HepG2 (cell line): ENCODE measurements around the gene SOX8. TPM values are rescaled to one million over a fixed set of nuclear protein-coding genes. Genes with fewer than 3 reads are reported as not detected.

Experiments
- ATAC-seq: fragments of 200-7000 bp; cut with Tn5 transposase; 3 replicates; pipeline ENCODE4 v1.9.1; 2020; ENCODE audit warnings: mild to moderate bottlenecking, moderate library complexity
- BruUV-seq: library from RNA; stranded (reverse); fragments of 400-500 nt; replicated peaks from 2 replicates; lab custom pipeline; 2021; lab: Mats Ljungman, UMichigan
- CTCF ChIA-PET: fragments of 300-600 bp; formaldehyde crosslinking; extraction: SDS; loops from one replicate; lab custom pipeline; 2021; ENCODE audit warnings: low total read pairs, inconsistent platforms, low intra/inter-chr PET ratio; lab: Yijun Ruan, JAX
- POLR2A ChIA-PET: fragments of 350-600 bp; sonication (Branson Sonifier 250); formaldehyde crosslinking; loops from one replicate; lab custom pipeline; 2020; ENCODE audit warnings: antibody characterized with exemption, inconsistent platforms; lab: Yijun Ruan, JAX
- DNase-seq: peaks from one replicate; pipeline ENCODE4 v3.0.0-alpha.2; 2015; ENCODE audit warnings: low spot score
- FAIRE-seq: peaks from 3 replicates; lab custom pipeline; 2011; peaks lifted over from hg19 to GRCh38; lab: Jason Lieb, UNC
- H2AFZ ChIP-seq: one replicate; pipeline ENCODE4 v1.6.1; 2011; ENCODE audit warnings: low read length, inconsistent platforms
- H3K27ac ChIP-seq: fragments of 300-600 bp; 3 replicates; pipeline ENCODE4 v1.8.0; 2011; ENCODE audit warnings: mixed run types, mild to moderate bottlenecking, mixed read lengths, low read length, inconsistent platforms; ENCODE audit not compliant: insufficient read depth; ENCODE audit errors: extremely low read length
- H3K27me3 ChIP-seq, 2 experiments: fragments of 200-600 bp in 1 of 2; 2 replicates in 1 of 2; 3 replicates in 1 of 2; pipeline versions ENCODE4 v1.6.0 to v1.8.0; 2011; ENCODE audit warnings: low read length in 2 of 2, mild to moderate bottlenecking in 2 of 2, moderate library complexity in 2 of 2, inconsistent platforms in 1 of 2; ENCODE audit not compliant: insufficient read depth in 2 of 2, control insufficient read depth in 1 of 2
- H3K36me3 ChIP-seq, 2 experiments: fragments of 200-600 bp in 1 of 2; replicated peaks in 1 of 2; 2 replicates in 1 of 2; 3 replicates in 1 of 2; pipeline versions ENCODE4 v1.5.1 to v1.8.0; 2011; ENCODE audit warnings: low read length in 2 of 2, inconsistent platforms in 1 of 2; ENCODE audit not compliant: insufficient read depth in 2 of 2, control insufficient read depth in 1 of 2
- H3K4me1 ChIP-seq: 2 replicates; pipeline ENCODE4 v1.5.1; 2012; ENCODE audit warnings: low read length, inconsistent platforms; ENCODE audit not compliant: insufficient read depth
- H3K4me2 ChIP-seq: 2 replicates; pipeline ENCODE4 v1.6.0; 2011; ENCODE audit warnings: low read depth, low read length, inconsistent platforms
- H3K4me3 ChIP-seq, 3 experiments: fragments of 200-600 bp in 1 of 3; sonication (generic), shearing (Covaris generic) in 1 of 3; replicated peaks in 1 of 3; 2 replicates each; pipeline ENCODE4 v1.5.1; 2011 to 2016; ENCODE audit warnings: low read length in 3 of 3, inconsistent platforms in 2 of 3, low read depth in 2 of 3, mild to moderate bottlenecking in 2 of 3, control low read depth in 1 of 3, mixed read lengths in 1 of 3; ENCODE audit not compliant: insufficient read depth in 1 of 3
- H3K79me2 ChIP-seq: one replicate; pipeline ENCODE4 v1.6.1; 2011; ENCODE audit warnings: low read length, inconsistent platforms; ENCODE audit not compliant: insufficient read depth
- H3K9ac ChIP-seq: 2 replicates; pipeline ENCODE4 v1.6.0; 2011; ENCODE audit warnings: mild to moderate bottlenecking, low read depth, low read length, inconsistent platforms; ENCODE audit not compliant: insufficient read depth
- H3K9me3 ChIP-seq: 2 replicates; pipeline ENCODE4 v1.5.1; 2012; ENCODE audit warnings: mild to moderate bottlenecking, low read length
- H4K20me1 ChIP-seq: 2 replicates; pipeline ENCODE4 v1.6.0; 2011; ENCODE audit warnings: inconsistent platforms, mild to moderate bottlenecking, low read length, moderate library complexity; ENCODE audit not compliant: insufficient read depth
- CC2D1A ChIP-seq: sonication (generic); formaldehyde crosslinking; IDR thresholded peaks from 2 replicates; pipeline ENCODE4 v1.8.1; 2023; ENCODE audit warnings: mild to moderate bottlenecking, missing genetic modification reagents
- DNMT1 ChIP-seq: sonication (generic); formaldehyde crosslinking; IDR thresholded peaks from 2 replicates; pipeline ENCODE4 v1.5.1; 2020; ENCODE audit warnings: mild to moderate bottlenecking, missing genetic modification reagents
- ELF3 ChIP-seq: IDR thresholded peaks from 2 replicates; pipeline ENCODE4 v1.6.1; 2016; ENCODE audit warnings: missing genetic modification reagents, missing compliant biosample characterization
- ERF ChIP-seq: IDR thresholded peaks from 2 replicates; pipeline ENCODE4 v1.6.1; 2018; ENCODE audit warnings: missing biosample characterization, missing genetic modification reagents
- HDAC6 ChIP-seq: fragments of 200-600 bp; sonication (generic); IDR thresholded peaks from 2 replicates; pipeline ENCODE4 v1.7.0; 2017; ENCODE audit warnings: mild to moderate bottlenecking, antibody characterized with exemption, low read length, low read depth
- HNF4G ChIP-seq, 2 experiments: sonication (generic) in 1 of 2; formaldehyde crosslinking in 1 of 2; IDR thresholded peaks; 2 replicates each; pipeline versions ENCODE4 v1.4.0 to v1.6.1; 2011 to 2020; ENCODE audit warnings: borderline replicate concordance in 2 of 2, low read depth in 2 of 2, mild to moderate bottlenecking in 2 of 2, low read length in 1 of 2, missing genetic modification reagents in 1 of 2, moderate library complexity in 1 of 2
- HNRNPL ChIP-seq: fragments of 200-400 bp; formaldehyde crosslinking; IDR thresholded peaks from 2 replicates; pipeline ENCODE4 v1.6.1; 2017; ENCODE audit warnings: mild to moderate bottlenecking, low read depth, low read length
- RAD21 ChIP-seq: fragments of 450-650 bp; formaldehyde crosslinking; IDR thresholded peaks from 2 replicates; pipeline ENCODE4 v1.5.0; 2020; ENCODE audit warnings: mild to moderate bottlenecking
- TEAD2 ChIP-seq: sonication (generic); formaldehyde crosslinking; IDR thresholded peaks from 2 replicates; pipeline ENCODE4 v1.9.0; 2021; ENCODE audit warnings: missing genetic modification reagents
- ZBTB8A ChIP-seq: sonication (generic); formaldehyde crosslinking; IDR thresholded peaks from 2 replicates; pipeline ENCODE4 v1.4.0; 2020; ENCODE audit warnings: mild to moderate bottlenecking, low read depth, missing genetic modification reagents, borderline replicate concordance
- ZNF343 ChIP-seq: sonication (generic); formaldehyde crosslinking; IDR thresholded peaks from 2 replicates; pipeline ENCODE4 v1.4.0; 2020; ENCODE audit warnings: mild to moderate bottlenecking, missing genetic modification reagents
- ZNF530 ChIP-seq: sonication (generic); formaldehyde crosslinking; IDR thresholded peaks from 2 replicates; pipeline ENCODE4 v1.5.0; 2020; ENCODE audit warnings: low read depth, mild to moderate bottlenecking, missing genetic modification reagents
- ZNF768 ChIP-seq: sonication (generic); formaldehyde crosslinking; IDR thresholded peaks from 2 replicates; pipeline ENCODE4 v1.4.0; 2020; ENCODE audit warnings: missing genetic modification reagents
- WGBS: methylation state at CpG from one replicate; pipeline ENCODE4 v1.1.6; 2017; ENCODE audit warnings: low lambda C conversion rate; 5-methylcytosine and 5-hydroxymethylcytosine counted together
- in situ Hi-C: cut with HindIII; loops from 2 replicates; pipeline ENCODE4 v1.10.0; 2017; ENCODE audit warnings: low pct_unique_long_range_greater_than_20kb; ENCODE audit not compliant: extremely low pct_ligation_motif_present
- intact Hi-C: fragments of 100-400 bp; cut with micrococcal nuclease; formaldehyde crosslinking; loops from one replicate; pipeline ENCODE4 v1.10.0; 2022; ENCODE audit not compliant: unreplicated experiment
- polyA plus RNA-seq, 8 experiments: library from polyadenylated mRNA; depleted of rRNA in 3 of 8; stranded (reverse) in 7 of 8; unstranded in 1 of 8; fragments of >200 nt; fragmentation: Illumina TruSeq in 4 of 8; extraction: Trizol in 4 of 8; gene quantifications; 2 replicates each; pipeline versions ENCODE4 v1.2.1 to v1.2.3, GENCODE V29; 2011 to 2016; ENCODE audit warnings: low read depth in 4 of 8, missing spikeins in 1 of 8, mixed read lengths in 1 of 8; ENCODE audit not compliant: insufficient read depth in 1 of 8
- total RNA-seq, 5 experiments: library from RNA; depleted of rRNA; stranded (reverse); fragments of >200 nt; fragmentation: Illumina TruSeq; extraction: Trizol; gene quantifications; 2 replicates each; pipeline ENCODE4 v1.2.3, GENCODE V29; 2016; ENCODE audit warnings: low read depth in 1 of 5
- TF ChIP-seq, protein P1 (sequence below): sonication (generic); formaldehyde crosslinking; IDR thresholded peaks from 2 replicates; pipeline ENCODE4 v1.4.0; 2020; ENCODE audit warnings: missing genetic modification reagents; ENCODE audit errors: not compliant biosample characterization
- TF ChIP-seq, protein P2 (sequence below): sonication (generic); formaldehyde crosslinking; IDR thresholded peaks from 2 replicates; pipeline ENCODE4 v1.5.0; 2020; ENCODE audit warnings: missing genetic modification reagents
- TF ChIP-seq, protein P3 (sequence below): sonication (generic); formaldehyde crosslinking; IDR thresholded peaks from 2 replicates; pipeline ENCODE4 v1.8.1; 2023; ENCODE audit warnings: mild to moderate bottlenecking, inconsistent platforms, moderate library complexity, missing genetic modification reagents, borderline replicate concordance

Gene SOX8
- total and polyA plus RNA-seq, 2 of the 13 experiments (the other 11 are each of a cell fraction or from before 2014, with no cell fraction given), result 0.20 to 0.28 TPM

DNA sequence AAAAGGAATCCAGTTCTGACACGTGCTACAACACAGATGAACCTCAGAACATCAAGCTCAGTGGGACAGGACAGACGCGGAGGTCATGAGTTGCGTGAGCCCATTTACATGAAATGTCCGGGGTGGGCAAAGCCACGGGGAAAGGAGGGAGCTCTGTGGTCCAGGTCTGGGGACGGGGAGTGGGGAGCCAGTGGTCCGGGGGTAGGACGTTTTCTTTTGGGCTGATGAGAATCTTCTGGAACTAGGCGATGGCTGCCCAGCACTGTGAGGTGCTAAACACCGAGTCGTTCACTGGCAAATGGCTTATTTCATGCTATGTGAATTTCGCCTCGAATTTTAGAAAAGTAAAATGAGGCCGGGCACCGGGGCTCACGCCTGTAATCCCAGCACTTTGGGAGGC is 8.2 kb upstream of the SOX8 start:
- no peak for FAIRE-seq
- H2AFZ ChIP-seq, result no peak overlapping the region
- WGBS, result 79% methylated on average over 17 of the region's 17 CpGs
- POLR2A ChIA-PET, result interaction anchor here (0.9 kb wide), 1 partner anchor 66 kb away, joined by 3 read pairs; no protein-coding TSS in a partner anchor
- H3K36me3 ChIP-seq, result no peaks in the 10 kb centered on the region
- no peak overlapping the region for H3K4me2 ChIP-seq
- H3K9me3 ChIP-seq, result no peaks in the 10 kb centered on the region
- in situ Hi-C loops (no loop called here), intact Hi-C loops (loop anchor here (5.0 kb wide), 1 partner anchor 86 kb away; no protein-coding TSS in a partner anchor)
- peaks cover 12 to 48% of the 10 kb centered on the region in 2 experiments for H3K27me3 ChIP-seq
- no peak overlapping the region for H3K4me3 ChIP-seq
- peaks cover 79% of the 10 kb centered on the region for H3K4me1 ChIP-seq
- CTCF ChIA-PET, result no interaction called here
- no peak for ATAC-seq
- H3K9ac ChIP-seq, result no peak overlapping the region
- H3K79me2 ChIP-seq, result no peaks in the 10 kb centered on the region
- H3K27ac ChIP-seq, result no peak overlapping the region
- BruUV-seq, result no TSS peak
- DNase-seq, result no peak
- H4K20me1 ChIP-seq, result no peaks in the 10 kb centered on the region; the same call in 1 of the 2 replicates
- TF ChIP-seq ZNF530 (CRISPR knock-in tag), result no peak
- TF ChIP-seq TEAD2 (CRISPR knock-in tag), result no peak
- TF ChIP-seq HNF4G (IDR thresholded peaks at IDR 0.05; ENCODE audit: borderline replicate concordance, low read depth, low read length), result no peak
- TF ChIP-seq HNF4G (CRISPR knock-in tag; IDR thresholded peaks at IDR 0.05; ENCODE audit: borderline replicate concordance, low read depth), result no peak
- no peak for TF ChIP-seq ELF3
- TF ChIP-seq CC2D1A (CRISPR knock-in tag), result no peak
- TF ChIP-seq ZBTB8A (CRISPR knock-in tag), result no peak
- no peak for TF ChIP-seq DNMT1 (CRISPR knock-in tag)

DNA sequence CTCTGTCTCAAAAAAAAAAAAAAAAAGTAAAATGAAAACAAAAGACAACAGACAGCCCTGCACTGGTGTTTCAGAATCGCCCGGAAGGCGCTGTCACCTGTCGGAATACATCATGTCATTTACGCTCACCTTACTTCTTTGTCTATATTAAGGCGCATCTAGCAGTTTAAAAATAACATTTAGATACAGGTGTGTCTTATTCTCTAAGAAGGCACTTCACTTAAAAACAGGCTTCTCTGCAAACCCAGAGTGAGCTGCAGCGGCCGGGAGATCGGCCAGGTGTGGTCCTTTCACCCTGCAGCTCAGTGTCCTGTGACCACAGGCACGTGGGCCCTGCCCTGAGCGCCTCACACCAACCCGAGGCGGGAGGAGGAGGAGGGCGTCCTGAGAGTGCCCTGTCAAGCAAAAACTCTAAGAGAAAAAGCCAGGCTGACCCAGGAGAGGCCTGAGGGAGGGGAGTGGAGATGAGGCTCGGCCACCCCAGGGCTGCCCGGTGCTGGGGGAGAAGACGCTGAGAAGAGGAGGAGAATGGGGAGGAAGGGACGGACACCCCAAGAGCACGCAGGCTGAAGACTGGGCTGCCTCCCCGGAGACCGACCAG is 7.5 kb upstream of the SOX8 start:
- CTCF ChIA-PET, result no interaction called here
- ATAC-seq (no peak), FAIRE-seq (no peak), DNase-seq (no peak)
- H3K79me2 ChIP-seq, result no peaks in the 10 kb centered on the region
- H3K27me3 ChIP-seq, result peaks cover 12 to 55% of the 10 kb centered on the region in 2 experiments
- no peaks in the 10 kb centered on the region for H3K9me3 ChIP-seq
- 36% methylated on average over 21 of the region's 21 CpGs for WGBS
- no TSS peak for BruUV-seq
- POLR2A ChIA-PET, result no interaction called here
- no peaks in the 10 kb centered on the region; the same call in 1 of the 2 replicates for H4K20me1 ChIP-seq
- H3K9ac ChIP-seq, result no peak overlapping the region
- H3K27ac ChIP-seq, result no peak overlapping the region
- no peaks in the 10 kb centered on the region for H3K36me3 ChIP-seq
- H3K4me2 ChIP-seq, result peak overlapping the region; percentile 9; the same call in 1 of the 2 replicates
- in situ Hi-C loops, result no loop called here
- no peak overlapping the region for H2AFZ ChIP-seq
- no peak overlapping the region for H3K4me3 ChIP-seq
- H3K4me1 ChIP-seq, result peaks cover 71% of the 10 kb centered on the region
- intact Hi-C loops, result loop anchor here (5.0 kb wide), 1 partner anchor 87 kb away; no protein-coding TSS in a partner anchor
- TF ChIP-seq ZNF768 (CRISPR knock-in tag), result no peak
- TF ChIP-seq HDAC6, result no peak
- TF ChIP-seq, protein P1, sequence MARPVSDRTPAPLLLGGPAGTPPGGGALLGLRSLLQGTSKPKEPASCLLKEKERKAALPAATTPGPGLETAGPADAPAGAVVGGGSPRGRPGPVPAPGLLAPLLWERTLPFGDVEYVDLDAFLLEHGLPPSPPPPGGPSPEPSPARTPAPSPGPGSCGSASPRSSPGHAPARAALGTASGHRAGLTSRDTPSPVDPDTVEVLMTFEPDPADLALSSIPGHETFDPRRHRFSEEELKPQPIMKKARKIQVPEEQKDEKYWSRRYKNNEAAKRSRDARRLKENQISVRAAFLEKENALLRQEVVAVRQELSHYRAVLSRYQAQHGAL (CRISPR knock-in tag), result no peak
- TF ChIP-seq, protein P2, sequence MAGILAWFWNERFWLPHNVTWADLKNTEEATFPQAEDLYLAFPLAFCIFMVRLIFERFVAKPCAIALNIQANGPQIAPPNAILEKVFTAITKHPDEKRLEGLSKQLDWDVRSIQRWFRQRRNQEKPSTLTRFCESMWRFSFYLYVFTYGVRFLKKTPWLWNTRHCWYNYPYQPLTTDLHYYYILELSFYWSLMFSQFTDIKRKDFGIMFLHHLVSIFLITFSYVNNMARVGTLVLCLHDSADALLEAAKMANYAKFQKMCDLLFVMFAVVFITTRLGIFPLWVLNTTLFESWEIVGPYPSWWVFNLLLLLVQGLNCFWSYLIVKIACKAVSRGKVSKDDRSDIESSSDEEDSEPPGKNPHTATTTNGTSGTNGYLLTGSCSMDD, result no peak
- TF ChIP-seq ZNF343 (CRISPR knock-in tag), result no peak
- TF ChIP-seq, protein P3, sequence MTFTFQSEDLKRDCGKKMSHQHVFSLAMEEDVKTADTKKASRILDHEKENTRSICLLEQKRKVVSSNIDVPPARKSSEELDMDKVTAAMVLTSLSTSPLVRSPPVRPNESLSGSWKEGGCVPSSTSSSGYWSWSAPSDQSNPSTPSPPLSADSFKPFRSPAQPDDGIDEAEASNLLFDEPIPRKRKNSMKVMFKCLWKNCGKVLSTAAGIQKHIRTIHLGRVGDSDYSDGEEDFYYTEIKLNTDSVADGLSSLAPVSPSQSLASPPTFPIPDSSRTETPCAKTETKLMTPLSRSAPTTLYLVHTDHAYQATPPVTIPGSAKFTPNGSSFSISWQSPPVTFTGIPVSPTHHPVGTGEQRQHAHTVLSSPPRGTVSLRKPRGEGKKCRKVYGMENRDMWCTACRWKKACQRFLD, result no peak
- TF ChIP-seq HNRNPL, result 0 out of 2 replicates have a peak, but pooled peaks have one; percentile 14
- TF ChIP-seq ERF (CRISPR knock-in tag), result no peak
- TF ChIP-seq RAD21 (CRISPR knock-in tag), result no peak
